Mammary epithelial cell (primary cell): ENCODE results near the gene FLOT2.

Experiments
- EZH2 ChIP-seq: IDR thresholded peaks from 2 replicates; pipeline ENCODE4 v1.6.1; 2012; ENCODE audit warnings: low read length, inconsistent platforms, borderline replicate concordance
- TF ChIP-seq, protein P1 (sequence below), 2 donors: IDR thresholded peaks in 1 of 2; conservative IDR thresholded peaks in 1 of 2; 2 replicates each; pipeline ENCODE4 v1.5.1; 2011 to 2012; ENCODE audit warnings: inconsistent platforms in 2 of 2, low read length in 2 of 2, mild to moderate bottlenecking in 2 of 2, control low read depth in 1 of 2, low read depth in 1 of 2; ENCODE audit not compliant: insufficient read depth in 1 of 2; ENCODE audit errors: extremely low read depth in 1 of 2

DNA sequence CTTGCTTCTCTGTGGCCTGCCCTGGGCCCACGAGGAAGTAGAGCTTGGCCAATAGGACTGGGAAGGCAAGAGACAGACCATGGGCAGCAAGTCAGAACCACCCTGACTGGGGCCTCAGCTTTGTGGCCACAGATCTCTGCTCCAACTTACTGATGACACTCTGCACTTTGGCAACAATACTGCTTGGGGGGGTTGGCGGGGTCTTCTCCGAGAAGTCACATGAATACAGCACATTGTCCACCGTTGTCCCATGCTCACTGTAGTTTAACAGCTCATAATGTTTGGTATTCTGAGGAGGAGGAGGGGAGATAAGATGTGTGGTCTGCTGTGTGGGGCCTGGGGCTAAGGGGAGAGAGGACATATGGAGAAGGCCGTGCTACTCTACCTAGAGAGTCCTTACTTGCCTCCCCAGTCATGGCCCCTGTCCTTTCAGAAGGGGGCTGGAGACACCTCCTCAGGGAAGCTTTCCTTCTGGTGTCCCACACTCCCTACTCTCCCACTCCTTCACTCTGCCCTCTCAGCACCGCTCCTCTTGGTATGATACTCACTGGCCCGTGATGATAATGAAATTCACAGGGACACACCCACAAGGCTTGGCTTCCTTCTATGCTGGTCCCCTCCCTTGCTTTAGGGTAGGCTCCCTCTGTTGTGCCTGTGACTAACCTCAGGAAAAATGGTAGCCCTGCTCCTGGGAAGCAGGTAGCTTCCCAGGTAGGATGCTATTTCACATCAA, 9.3 kb upstream of the FLOT2 start:
- TF ChIP-seq, protein P1, sequence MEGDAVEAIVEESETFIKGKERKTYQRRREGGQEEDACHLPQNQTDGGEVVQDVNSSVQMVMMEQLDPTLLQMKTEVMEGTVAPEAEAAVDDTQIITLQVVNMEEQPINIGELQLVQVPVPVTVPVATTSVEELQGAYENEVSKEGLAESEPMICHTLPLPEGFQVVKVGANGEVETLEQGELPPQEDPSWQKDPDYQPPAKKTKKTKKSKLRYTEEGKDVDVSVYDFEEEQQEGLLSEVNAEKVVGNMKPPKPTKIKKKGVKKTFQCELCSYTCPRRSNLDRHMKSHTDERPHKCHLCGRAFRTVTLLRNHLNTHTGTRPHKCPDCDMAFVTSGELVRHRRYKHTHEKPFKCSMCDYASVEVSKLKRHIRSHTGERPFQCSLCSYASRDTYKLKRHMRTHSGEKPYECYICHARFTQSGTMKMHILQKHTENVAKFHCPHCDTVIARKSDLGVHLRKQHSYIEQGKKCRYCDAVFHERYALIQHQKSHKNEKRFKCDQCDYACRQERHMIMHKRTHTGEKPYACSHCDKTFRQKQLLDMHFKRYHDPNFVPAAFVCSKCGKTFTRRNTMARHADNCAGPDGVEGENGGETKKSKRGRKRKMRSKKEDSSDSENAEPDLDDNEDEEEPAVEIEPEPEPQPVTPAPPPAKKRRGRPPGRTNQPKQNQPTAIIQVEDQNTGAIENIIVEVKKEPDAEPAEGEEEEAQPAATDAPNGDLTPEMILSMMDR (conservative IDR thresholded peaks at IDR 0.05 in 1 of 2, IDR thresholded peaks at IDR 0.05 in 1 of 2; ENCODE audit: extremely low read depth in 1 of 2, insufficient read depth in 1 of 2, low read depth in 1 of 2, low read length in 2 of 2), result no peak
- TF ChIP-seq EZH2, result no peak
